GM12878 (cell line): ENCODE measurements around the gene ALG10B.

ENCODE experiments used
- CTCF ChIP-seq, 3 experiments: IDR thresholded peaks in 2 of 3; conservative IDR thresholded peaks in 1 of 3; 2 replicates each; pipeline ENCODE4 v1.5.1; 2011; ENCODE audit warnings: low read depth in 3 of 3, low read length in 3 of 3, mild to moderate bottlenecking in 3 of 3, control low read depth in 2 of 3, moderate library complexity in 2 of 3, inconsistent platforms in 1 of 3, mixed read lengths in 1 of 3; ENCODE audit not compliant: control insufficient read depth in 2 of 3, insufficient read depth in 1 of 3; ENCODE audit errors: extremely low read depth in 1 of 3
- ELK1 ChIP-seq: IDR thresholded peaks from 2 replicates; pipeline ENCODE4 v1.6.1; 2012; ENCODE audit warnings: low read depth, low read length, improper control_type of control experiment
- MLLT1 ChIP-seq: fragments of 450-650 bp; IDR thresholded peaks from 2 replicates; pipeline ENCODE4 v1.6.1; 2016; ENCODE audit warnings: mild to moderate bottlenecking
- PKNOX1 ChIP-seq: fragments of 450-650 bp; IDR thresholded peaks from 2 replicates; pipeline ENCODE4 v1.6.1; 2016; ENCODE audit warnings: mild to moderate bottlenecking
- RBBP5 ChIP-seq: fragments of 200-600 bp; sonication (generic); conservative IDR thresholded peaks from 2 replicates; pipeline ENCODE4 v1.6.1; 2016
- RELA ChIP-seq: fragments of 450-650 bp; IDR thresholded peaks from 2 replicates; pipeline ENCODE4 v1.8.0; 2014; ENCODE audit warnings: borderline replicate concordance; ENCODE audit not compliant: partially characterized antibody
- SPI1 ChIP-seq: IDR thresholded peaks from 2 replicates; pipeline ENCODE4 v1.6.1; 2011; ENCODE audit warnings: low read depth, mild to moderate bottlenecking, low read length, moderate library complexity, borderline replicate concordance; ENCODE audit not compliant: insufficient read depth
- SREBF2 ChIP-seq: IDR thresholded peaks from 2 replicates; pipeline ENCODE4 v1.6.1; 2012; ENCODE audit warnings: mild to moderate bottlenecking, low read length
- STAT1 ChIP-seq: fragments of 450-650 bp; conservative IDR thresholded peaks from 2 replicates; pipeline ENCODE4 v1.6.1; 2014; ENCODE audit warnings: antibody characterized with exemption, mild to moderate bottlenecking

- no peak for TF ChIP-seq SREBF2
- TF ChIP-seq SPI1 = no peak
- no peak for TF ChIP-seq CTCF (IDR thresholded peaks at IDR 0.05 in 2 of 3, conservative IDR thresholded peaks at IDR 0.05 in 1 of 3; ENCODE audit: control insufficient read depth in 2 of 3, extremely low read depth in 1 of 3, insufficient read depth in 1 of 3, low read depth in 3 of 3, low read length in 3 of 3)
- TF ChIP-seq RBBP5 = no peak
- TF ChIP-seq MLLT1 = no peak
- TF ChIP-seq ELK1 = no peak
- no peak for TF ChIP-seq RELA
- no peak for TF ChIP-seq STAT1
- no peak for TF ChIP-seq PKNOX1
These were observed 10.8 kb downstream of the ALG10B start for GRCh38 chr12:38327356-38327755.
